GM12878 (cell line): ENCODE results near the gene ZBTB7B. TPM values are rescaled to one million over a fixed set of nuclear protein-coding genes. Genes with fewer than 3 reads are reported as not detected.

Experiments used
- BHLHE40 ChIP-seq, 2 experiments: fragments of 450-650 bp in 1 of 2; IDR thresholded peaks; 2 replicates each; pipeline ENCODE4 v1.6.1; 2011 to 2017; ENCODE audit warnings: low read depth in 2 of 2, borderline replicate concordance in 1 of 2, improper control_type of control experiment in 1 of 2, low read length in 1 of 2, mild to moderate bottlenecking in 1 of 2
- CREB1 ChIP-seq: IDR thresholded peaks from 2 replicates; pipeline ENCODE4 v1.6.1; 2012; ENCODE audit warnings: low read depth, mild to moderate bottlenecking, inconsistent platforms
- DPF2 ChIP-seq: fragments of 450-650 bp; IDR thresholded peaks from 2 replicates; pipeline ENCODE4 v1.6.1; 2017; ENCODE audit warnings: mild to moderate bottlenecking
- EED ChIP-seq: sonication (generic); IDR thresholded peaks from 2 replicates; pipeline ENCODE4 v1.6.1; 2016; ENCODE audit warnings: antibody characterized with exemption, low read depth
- ELK1 ChIP-seq: IDR thresholded peaks from 2 replicates; pipeline ENCODE4 v1.6.1; 2012; ENCODE audit warnings: low read depth, low read length, improper control_type of control experiment
- FOS ChIP-seq: IDR thresholded peaks from 3 replicates; pipeline ENCODE4 v1.6.1; 2011; ENCODE audit warnings: borderline replicate concordance; ENCODE audit not compliant: insufficient read length; ENCODE audit errors: extremely low read depth
- HDAC2 ChIP-seq: fragments of 200-600 bp; sonication (generic); IDR thresholded peaks from 2 replicates; pipeline ENCODE4 v1.6.1; 2017
- HDGF ChIP-seq: fragments of 450-650 bp; IDR thresholded peaks from 2 replicates; pipeline ENCODE4 v1.6.1; 2016; ENCODE audit warnings: antibody characterized with exemption
- IKZF1 ChIP-seq: fragments of 450-650 bp; conservative IDR thresholded peaks from 2 replicates; pipeline ENCODE4 v1.6.1; 2017; ENCODE audit warnings: antibody characterized with exemption, mild to moderate bottlenecking
- IKZF2 ChIP-seq, 2 experiments: fragments of 450-650 bp; IDR thresholded peaks; 2 replicates each; pipeline ENCODE4 v1.6.1; 2017; ENCODE audit warnings: mild to moderate bottlenecking in 2 of 2, moderate library complexity in 2 of 2
- KDM1A ChIP-seq: fragments of 200-600 bp; sonication (generic); IDR thresholded peaks from 2 replicates; pipeline ENCODE4 v1.6.1; 2016; ENCODE audit warnings: borderline replicate concordance
- MAX ChIP-seq: IDR thresholded peaks from 2 replicates; pipeline ENCODE4 v1.6.1; 2012; ENCODE audit warnings: low read depth, low read length, improper control_type of control experiment
- PAX5 ChIP-seq: IDR thresholded peaks from 2 replicates; pipeline ENCODE4 v1.6.1; 2011; ENCODE audit warnings: low read depth, low read length, borderline replicate concordance
- POLR2AphosphoS2 ChIP-seq: IDR thresholded peaks from 2 replicates; pipeline ENCODE4 v1.6.1; 2011; ENCODE audit warnings: low read depth, mild to moderate bottlenecking, low read length, improper control_type of control experiment, moderate library complexity
- POU2F2 ChIP-seq: IDR thresholded peaks from 3 replicates; pipeline ENCODE4 v1.6.1; 2011; ENCODE audit warnings: low read depth, mild to moderate bottlenecking, low read length, borderline replicate concordance
- RB1 ChIP-seq: fragments of 450-650 bp; formaldehyde crosslinking; IDR thresholded peaks from 2 replicates; pipeline ENCODE4 v1.6.1; 2017; ENCODE audit warnings: mild to moderate bottlenecking, borderline replicate concordance
- WRNIP1 ChIP-seq: IDR thresholded peaks from 2 replicates; pipeline ENCODE4 v1.6.1; 2011; ENCODE audit warnings: low read depth, low read length, improper control_type of control experiment, borderline replicate concordance
- ZBTB11 ChIP-seq: fragments of 450-650 bp; formaldehyde crosslinking; IDR thresholded peaks from 2 replicates; pipeline ENCODE4 v1.5.0; 2022; ENCODE audit warnings: mild to moderate bottlenecking, missing genetic modification characterization
- ZBTB40 ChIP-seq: fragments of 450-650 bp; IDR thresholded peaks from 2 replicates; pipeline ENCODE4 v1.6.1; 2016; ENCODE audit warnings: mild to moderate bottlenecking, moderate library complexity, borderline replicate concordance
- ZNF274 ChIP-seq: IDR thresholded peaks from one replicate; pipeline ENCODE4 v1.8.0; 2011; ENCODE audit not compliant: insufficient read length, insufficient read depth
- ZSCAN29 ChIP-seq: fragments of 450-650 bp; IDR thresholded peaks from 2 replicates; pipeline ENCODE4 v1.6.1; 2017; ENCODE audit warnings: mild to moderate bottlenecking, moderate library complexity
- polyA plus RNA-seq, 11 experiments: library from polyadenylated mRNA; depleted of rRNA in 4 of 11; unstranded in 6 of 11; stranded (reverse) in 5 of 11; fragments of >200 nt; fragmentation: Nextera tagmentation in 4 of 11; fragmentation: Illumina TruSeq in 1 of 11; extraction: Ambion mirVana in 4 of 11; extraction: Trizol in 1 of 11; gene quantifications; 1 replicate in 1 of 11; 2 replicates in 10 of 11; pipeline versions ENCODE4 v1.2.1 to v1.2.3, GENCODE V29; 2011 to 2016; ENCODE audit warnings: inconsistent platforms in 2 of 11, missing spikeins in 2 of 11, low read depth in 1 of 11
- total RNA-seq, 4 experiments: library from RNA; depleted of rRNA in 3 of 4; stranded (reverse); fragments of >200 nt in 3 of 4; fragmentation: Illumina TruSeq in 1 of 4; extraction: Trizol in 1 of 4; gene quantifications; 2 replicates each; pipeline versions ENCODE4 v1.2.1 to v1.2.3, GENCODE V29; 2013 to 2021

The ZBTB7B gene
- total and polyA plus RNA-seq, 10 of the 15 experiments (the other 5 are each of a cell fraction or from before 2014, with no cell fraction given), result 0.11 to 44.9 (median 11.3) TPM

- TF ChIP-seq EED (no peak; the same call in 1 of the 2 replicates), POU2F2 (0 out of 3 replicates have a peak, but pooled peaks have one; percentile 24), FOS (no peak), CREB1 (peak; percentile 48; the same call in 1 of the 2 replicates), ELK1 (no peak), PAX5 (peak; percentile 17), IKZF1 (peak; percentile 86), ZNF274 (no peak), POLR2AphosphoS2 (peak; percentile 94; the same call in 1 of the 2 replicates), ZBTB40 (peak; percentile 89), MAX (no peak; the same call in 1 of the 2 replicates), IKZF2 (IDR thresholded peaks at IDR 0.05) (peak in 1 of 2 experiments; percentile 22; a peak in 1 of 4 replicates), WRNIP1 (no peak), BHLHE40 (IDR thresholded peaks at IDR 0.05; ENCODE audit: borderline replicate concordance in 1 of 2, low read depth in 2 of 2, low read length in 1 of 2) (peak; percentile 92 to 99), RB1 (peak; percentile 94; the same call in 1 of the 2 replicates), DPF2 (peak; percentile 89), ZSCAN29 (peak; percentile 85), HDGF (0 out of 2 replicates have a peak, but pooled peaks have one; percentile 18), HDAC2 (no peak), KDM1A (no peak), ZBTB11 (peak; percentile 42; the same call in 1 of the 2 replicates)
These were observed 41.1 kb upstream of the ZBTB7B start, which contains the start of gene PYGO2 (continued) for GRCh38 chr1:154961207-154962155.
